SU-DHL-6 (cell line): Measurements from ENCODE around the gene ARAP3.

Experiments
- H2AFZ ChIP-seq: fragments of 200-600 bp; sonication (generic); 2 replicates; pipeline ENCODE4 v1.6.1; 2014; ENCODE audit warnings: low read depth, mild to moderate bottlenecking, moderate library complexity, mixed read lengths, antibody characterized with exemption, low read length; ENCODE audit not compliant: severe bottlenecking
- H3F3A ChIP-seq: fragments of 200-600 bp; shearing (Covaris generic); 2 replicates; pipeline ENCODE4 v1.6.0; 2016; ENCODE audit warnings: antibody characterized with exemption, mild to moderate bottlenecking; ENCODE audit not compliant: insufficient read depth
- H3K27ac ChIP-seq: fragments of 200-600 bp; sonication (generic); 2 replicates; pipeline ENCODE4 v1.5.1; 2016; ENCODE audit warnings: low read depth, mild to moderate bottlenecking, low read length, moderate library complexity, mixed read lengths
- H3K27me3 ChIP-seq: fragments of 200-600 bp; sonication (generic), shearing (Covaris generic); 2 replicates; pipeline ENCODE4 v1.6.0; 2014; ENCODE audit warnings: mild to moderate bottlenecking, low read length
- H3K36me3 ChIP-seq: fragments of 200-600 bp; sonication (generic); 2 replicates; pipeline ENCODE4 v1.6.1; 2014; ENCODE audit warnings: mild to moderate bottlenecking, low read length, mixed read lengths
- H3K4me2 ChIP-seq: fragments of 300-600, 200-600 bp; shearing (Covaris generic), sonication (generic); 2 replicates; pipeline ENCODE4 v1.6.0; 2014; ENCODE audit warnings: low read length, low read depth, mild to moderate bottlenecking; ENCODE audit not compliant: poor library complexity, severe bottlenecking
- H3K4me3 ChIP-seq: fragments of 200-600 bp; sonication (generic); 2 replicates; pipeline ENCODE4 v1.5.1; 2014; ENCODE audit warnings: antibody characterized with exemption, low read length, mild to moderate bottlenecking, mixed read lengths; ENCODE audit not compliant: insufficient read depth, poor library complexity, severe bottlenecking
- H3K79me2 ChIP-seq: fragments of 200-600 bp; sonication (generic); 2 replicates; pipeline ENCODE4 v1.6.1; 2014; ENCODE audit warnings: mild to moderate bottlenecking, low read length, moderate library complexity; ENCODE audit not compliant: insufficient read depth
- H3K9ac ChIP-seq: fragments of 200-600 bp; sonication (generic); 2 replicates; pipeline ENCODE4 v1.7.0; 2014; ENCODE audit warnings: mild to moderate bottlenecking, low read length
- H3K9me2 ChIP-seq: fragments of 200-600 bp; sonication (generic); replicated peaks from 2 replicates; pipeline ENCODE4 v1.6.1; 2014; ENCODE audit warnings: low read length; ENCODE audit not compliant: insufficient read depth
- H3K9me3 ChIP-seq: fragments of 200-600 bp; sonication (generic); 2 replicates; pipeline ENCODE4 v1.6.1; 2014; ENCODE audit warnings: low read length, mixed read lengths; ENCODE audit not compliant: insufficient read depth
- H4K20me1 ChIP-seq: fragments of 200-600 bp; sonication (generic); 2 replicates; pipeline ENCODE4 v1.6.1; 2014; ENCODE audit warnings: low read depth, mild to moderate bottlenecking, antibody characterized with exemption, low read length, moderate library complexity, mixed read lengths
- CTCF ChIP-seq: fragments of 200-600 bp; sonication (generic); IDR thresholded peaks from one replicate; pipeline ENCODE4 v1.5.1; 2017; ENCODE audit warnings: antibody characterized with exemption, mild to moderate bottlenecking, low read length, moderate library complexity; ENCODE audit not compliant: insufficient read depth, poor library complexity, severe bottlenecking
- EZH2phosphoT487 ChIP-seq: fragments of 200-600 bp; sonication (generic), shearing (Covaris generic); conservative IDR thresholded peaks from 2 replicates; pipeline ENCODE4 v1.6.1; 2018; ENCODE audit warnings: mild to moderate bottlenecking, antibody characterized with exemption, low read length, moderate library complexity, mixed read lengths

The ARAP3 gene

GRCh38 chr5:141608557-141608956 lies 73.5 kb downstream of the ARAP3 start:
- Histone ChIP-seq H3K27ac (no peak overlapping the region), H3K4me2 (no peak overlapping the region), H3K9ac (no peak overlapping the region), H3K9me2 (no peaks in the 10 kb centered on the region), H3F3A (peaks cover 18% of the 10 kb centered on the region), H3K9me3 (no peaks in the 10 kb centered on the region), H3K4me3 (no peak overlapping the region), H3K79me2 (peaks cover 94% of the 10 kb centered on the region), H3K36me3 (peaks cover 4% of the 10 kb centered on the region; the same call in 1 of the 2 replicates), H2AFZ (no peak overlapping the region), H3K27me3 (no peaks in the 10 kb centered on the region), H4K20me1 (peaks cover 24% of the 10 kb centered on the region)
- TF ChIP-seq CTCF (no peak), EZH2phosphoT487 (no peak)

GRCh38 chr5:141608046-141608445 lies 74.0 kb downstream of the ARAP3 start:
- Histone ChIP-seq H3K4me3 (no peak overlapping the region), H3K36me3 (peaks cover 4% of the 10 kb centered on the region; the same call in 1 of the 2 replicates), H4K20me1 (peaks cover 24% of the 10 kb centered on the region), H3K9ac (no peak overlapping the region), H3K9me2 (no peaks in the 10 kb centered on the region), H3K79me2 (peaks cover 94% of the 10 kb centered on the region), H3K4me2 (no peak overlapping the region), H3K27ac (no peak overlapping the region), H3F3A (peaks cover 18% of the 10 kb centered on the region), H3K9me3 (no peaks in the 10 kb centered on the region), H2AFZ (no peak overlapping the region), H3K27me3 (no peaks in the 10 kb centered on the region)
- TF ChIP-seq CTCF = no peak
- no peak for TF ChIP-seq EZH2phosphoT487

- H3F3A ChIP-seq = peaks cover 18% of the 10 kb centered on the region
- no peaks in the 10 kb centered on the region for H3K36me3 ChIP-seq
- peaks cover 31% of the 10 kb centered on the region for H4K20me1 ChIP-seq
- H2AFZ ChIP-seq = no peak overlapping the region
- peak overlapping the region; percentile 80 for H3K27ac ChIP-seq
- peaks cover 92% of the 10 kb centered on the region for H3K79me2 ChIP-seq
- TF ChIP-seq EZH2phosphoT487 (no peak), CTCF (no peak)
- no peak overlapping the region for H3K9ac ChIP-seq
- H3K27me3 ChIP-seq = no peaks in the 10 kb centered on the region
- H3K9me2 ChIP-seq = no peaks in the 10 kb centered on the region
- peak overlapping the region; percentile 71 for H3K4me2 ChIP-seq
- H3K4me3 ChIP-seq = peak overlapping the region; percentile 35
- no peaks in the 10 kb centered on the region for H3K9me3 ChIP-seq
Measured at GRCh38 chr5:141605523-141606277, 76.3 kb downstream of the ARAP3 start.
